ENCODE results near the gene SLC24A3. TPM values are rescaled to one million over a fixed set of nuclear protein-coding genes. Genes with fewer than 3 reads are reported as not detected.

The SLC24A3 gene
- total and polyA plus RNA-seq, 2 experiments from 2014 or later: 0.81 to 2.5 TPM

DNA sequence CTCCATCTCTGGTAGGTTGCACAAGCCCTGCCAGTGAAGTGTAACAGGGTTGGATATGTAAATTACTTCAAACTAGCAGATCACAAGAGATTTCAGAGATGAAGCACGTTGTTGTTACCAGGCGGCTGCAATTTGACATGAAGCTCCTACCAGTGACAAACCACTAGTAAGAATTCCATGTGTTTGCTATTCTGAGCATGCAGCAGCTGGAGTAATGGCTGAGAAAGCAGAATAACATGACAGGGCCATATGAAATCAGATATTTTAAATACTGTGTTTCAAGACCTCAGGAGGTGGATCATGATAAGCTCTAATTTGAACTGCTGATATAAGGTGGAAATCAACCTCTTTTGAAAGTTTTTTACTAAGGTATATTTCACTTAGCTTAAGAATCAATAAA is 557.1 kb downstream of the SLC24A3 start:
- H3K4me1 Mint-ChIP-seq: peaks cover 34% of the 10 kb centered on the region
- H3K27me3 Mint-ChIP-seq (ENCODE audit: insufficient read depth, low read depth, poor library complexity): peaks cover 5% of the 10 kb centered on the region
- Histone ChIP-seq H3K79me2 (replicated peaks; ENCODE audit: insufficient read depth) (no peaks in the 10 kb centered on the region), H2AFZ (no peak overlapping the region; the same call in 1 of the 2 replicates), H3K27ac (ENCODE audit: low read depth) (no peak overlapping the region), H3F3A (replicated peaks; ENCODE audit: low read depth) (no peaks in the 10 kb centered on the region), H3K4me2 (no peak overlapping the region), H4K20me1 (replicated peaks; ENCODE audit: insufficient read depth) (no peaks in the 10 kb centered on the region), H3K4me1 (ENCODE audit: insufficient read depth) (no peaks in the 10 kb centered on the region; the same call in 1 of the 2 replicates), H3K4me3 (no peak overlapping the region), H3K9me2 (ENCODE audit: insufficient read depth) (no peaks in the 10 kb centered on the region), H3K36me3 (ENCODE audit: insufficient read depth) (no peaks in the 10 kb centered on the region), H3K27me3 (ENCODE audit: insufficient read depth) (no peaks in the 10 kb centered on the region)
- DNase-seq (ENCODE audit: low spot score) (no peak), ATAC-seq (no peak)
- no peak for TF ChIP-seq EZH2 (IDR thresholded peaks at IDR 0.05; ENCODE audit: low read depth, unreplicated experiment)
- TF ChIP-seq CREB1 (CRISPR knock-in tag; IDR thresholded peaks at IDR 0.05; ENCODE audit: low read depth): no peak
- no peak for TF ChIP-seq JUNB (IDR thresholded peaks at IDR 0.05; ENCODE audit: unreplicated experiment)
- no peak for TF ChIP-seq STAT1 (IDR thresholded peaks at IDR 0.05; ENCODE audit: unreplicated experiment)
- no peak for TF ChIP-seq NANOG (IDR thresholded peaks at IDR 0.05; ENCODE audit: borderline replicate concordance)
- TF ChIP-seq POLR2AphosphoS5 (IDR thresholded peaks at IDR 0.05; ENCODE audit: low read depth): no peak
- TF ChIP-seq, protein P1, sequence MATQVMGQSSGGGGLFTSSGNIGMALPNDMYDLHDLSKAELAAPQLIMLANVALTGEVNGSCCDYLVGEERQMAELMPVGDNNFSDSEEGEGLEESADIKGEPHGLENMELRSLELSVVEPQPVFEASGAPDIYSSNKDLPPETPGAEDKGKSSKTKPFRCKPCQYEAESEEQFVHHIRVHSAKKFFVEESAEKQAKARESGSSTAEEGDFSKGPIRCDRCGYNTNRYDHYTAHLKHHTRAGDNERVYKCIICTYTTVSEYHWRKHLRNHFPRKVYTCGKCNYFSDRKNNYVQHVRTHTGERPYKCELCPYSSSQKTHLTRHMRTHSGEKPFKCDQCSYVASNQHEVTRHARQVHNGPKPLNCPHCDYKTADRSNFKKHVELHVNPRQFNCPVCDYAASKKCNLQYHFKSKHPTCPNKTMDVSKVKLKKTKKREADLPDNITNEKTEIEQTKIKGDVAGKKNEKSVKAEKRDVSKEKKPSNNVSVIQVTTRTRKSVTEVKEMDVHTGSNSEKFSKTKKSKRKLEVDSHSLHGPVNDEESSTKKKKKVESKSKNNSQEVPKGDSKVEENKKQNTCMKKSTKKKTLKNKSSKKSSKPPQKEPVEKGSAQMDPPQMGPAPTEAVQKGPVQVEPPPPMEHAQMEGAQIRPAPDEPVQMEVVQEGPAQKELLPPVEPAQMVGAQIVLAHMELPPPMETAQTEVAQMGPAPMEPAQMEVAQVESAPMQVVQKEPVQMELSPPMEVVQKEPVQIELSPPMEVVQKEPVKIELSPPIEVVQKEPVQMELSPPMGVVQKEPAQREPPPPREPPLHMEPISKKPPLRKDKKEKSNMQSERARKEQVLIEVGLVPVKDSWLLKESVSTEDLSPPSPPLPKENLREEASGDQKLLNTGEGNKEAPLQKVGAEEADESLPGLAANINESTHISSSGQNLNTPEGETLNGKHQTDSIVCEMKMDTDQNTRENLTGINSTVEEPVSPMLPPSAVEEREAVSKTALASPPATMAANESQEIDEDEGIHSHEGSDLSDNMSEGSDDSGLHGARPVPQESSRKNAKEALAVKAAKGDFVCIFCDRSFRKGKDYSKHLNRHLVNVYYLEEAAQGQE (IDR thresholded peaks at IDR 0.05; ENCODE audit: unreplicated experiment): no peak
- no peak for TF ChIP-seq EZH2phosphoT487 (IDR thresholded peaks at IDR 0.05; ENCODE audit: unreplicated experiment)
- TF ChIP-seq, protein P2, sequence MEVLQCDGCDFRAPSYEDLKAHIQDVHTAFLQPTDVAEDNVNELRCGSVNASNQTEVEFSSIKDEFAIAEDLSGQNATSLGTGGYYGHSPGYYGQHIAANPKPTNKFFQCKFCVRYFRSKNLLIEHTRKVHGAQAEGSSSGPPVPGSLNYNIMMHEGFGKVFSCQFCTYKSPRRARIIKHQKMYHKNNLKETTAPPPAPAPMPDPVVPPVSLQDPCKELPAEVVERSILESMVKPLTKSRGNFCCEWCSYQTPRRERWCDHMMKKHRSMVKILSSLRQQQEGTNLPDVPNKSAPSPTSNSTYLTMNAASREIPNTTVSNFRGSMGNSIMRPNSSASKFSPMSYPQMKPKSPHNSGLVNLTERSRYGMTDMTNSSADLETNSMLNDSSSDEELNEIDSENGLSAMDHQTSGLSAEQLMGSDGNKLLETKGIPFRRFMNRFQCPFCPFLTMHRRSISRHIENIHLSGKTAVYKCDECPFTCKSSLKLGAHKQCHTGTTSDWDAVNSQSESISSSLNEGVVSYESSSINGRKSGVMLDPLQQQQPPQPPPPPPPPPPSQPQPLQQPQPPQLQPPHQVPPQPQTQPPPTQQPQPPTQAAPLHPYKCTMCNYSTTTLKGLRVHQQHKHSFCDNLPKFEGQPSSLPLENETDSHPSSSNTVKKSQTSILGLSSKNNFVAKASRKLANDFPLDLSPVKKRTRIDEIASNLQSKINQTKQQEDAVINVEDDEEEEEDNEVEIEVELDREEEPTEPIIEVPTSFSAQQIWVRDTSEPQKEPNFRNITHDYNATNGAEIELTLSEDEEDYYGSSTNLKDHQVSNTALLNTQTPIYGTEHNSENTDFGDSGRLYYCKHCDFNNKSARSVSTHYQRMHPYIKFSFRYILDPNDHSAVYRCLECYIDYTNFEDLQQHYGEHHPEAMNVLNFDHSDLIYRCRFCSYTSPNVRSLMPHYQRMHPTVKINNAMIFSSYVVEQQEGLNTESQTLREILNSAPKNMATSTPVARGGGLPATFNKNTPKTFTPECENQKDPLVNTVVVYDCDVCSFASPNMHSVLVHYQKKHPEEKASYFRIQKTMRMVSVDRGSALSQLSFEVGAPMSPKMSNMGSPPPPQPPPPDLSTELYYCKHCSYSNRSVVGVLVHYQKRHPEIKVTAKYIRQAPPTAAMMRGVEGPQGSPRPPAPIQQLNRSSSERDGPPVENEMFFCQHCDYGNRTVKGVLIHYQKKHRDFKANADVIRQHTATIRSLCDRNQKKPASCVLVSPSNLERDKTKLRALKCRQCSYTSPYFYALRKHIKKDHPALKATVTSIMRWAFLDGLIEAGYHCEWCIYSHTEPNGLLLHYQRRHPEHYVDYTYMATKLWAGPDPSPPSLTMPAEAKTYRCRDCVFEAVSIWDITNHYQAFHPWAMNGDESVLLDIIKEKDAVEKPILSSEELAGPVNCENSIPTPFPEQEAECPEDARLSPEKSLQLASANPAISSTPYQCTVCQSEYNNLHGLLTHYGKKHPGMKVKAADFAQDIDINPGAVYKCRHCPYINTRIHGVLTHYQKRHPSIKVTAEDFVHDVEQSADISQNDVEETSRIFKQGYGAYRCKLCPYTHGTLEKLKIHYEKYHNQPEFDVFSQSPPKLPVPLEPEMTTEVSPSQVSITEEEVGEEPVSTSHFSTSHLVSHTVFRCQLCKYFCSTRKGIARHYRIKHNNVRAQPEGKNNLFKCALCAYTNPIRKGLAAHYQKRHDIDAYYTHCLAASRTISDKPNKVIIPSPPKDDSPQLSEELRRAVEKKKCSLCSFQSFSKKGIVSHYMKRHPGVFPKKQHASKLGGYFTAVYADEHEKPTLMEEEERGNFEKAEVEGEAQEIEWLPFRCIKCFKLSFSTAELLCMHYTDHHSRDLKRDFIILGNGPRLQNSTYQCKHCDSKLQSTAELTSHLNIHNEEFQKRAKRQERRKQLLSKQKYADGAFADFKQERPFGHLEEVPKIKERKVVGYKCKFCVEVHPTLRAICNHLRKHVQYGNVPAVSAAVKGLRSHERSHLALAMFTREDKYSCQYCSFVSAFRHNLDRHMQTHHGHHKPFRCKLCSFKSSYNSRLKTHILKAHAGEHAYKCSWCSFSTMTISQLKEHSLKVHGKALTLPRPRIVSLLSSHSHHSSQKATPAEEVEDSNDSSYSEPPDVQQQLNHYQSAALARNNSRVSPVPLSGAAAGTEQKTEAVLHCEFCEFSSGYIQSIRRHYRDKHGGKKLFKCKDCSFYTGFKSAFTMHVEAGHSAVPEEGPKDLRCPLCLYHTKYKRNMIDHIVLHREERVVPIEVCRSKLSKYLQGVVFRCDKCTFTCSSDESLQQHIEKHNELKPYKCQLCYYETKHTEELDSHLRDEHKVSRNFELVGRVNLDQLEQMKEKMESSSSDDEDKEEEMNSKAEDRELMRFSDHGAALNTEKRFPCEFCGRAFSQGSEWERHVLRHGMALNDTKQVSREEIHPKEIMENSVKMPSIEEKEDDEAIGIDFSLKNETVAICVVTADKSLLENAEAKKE (CRISPR knock-in tag; IDR thresholded peaks at IDR 0.05): no peak
- TF ChIP-seq, protein P3, sequence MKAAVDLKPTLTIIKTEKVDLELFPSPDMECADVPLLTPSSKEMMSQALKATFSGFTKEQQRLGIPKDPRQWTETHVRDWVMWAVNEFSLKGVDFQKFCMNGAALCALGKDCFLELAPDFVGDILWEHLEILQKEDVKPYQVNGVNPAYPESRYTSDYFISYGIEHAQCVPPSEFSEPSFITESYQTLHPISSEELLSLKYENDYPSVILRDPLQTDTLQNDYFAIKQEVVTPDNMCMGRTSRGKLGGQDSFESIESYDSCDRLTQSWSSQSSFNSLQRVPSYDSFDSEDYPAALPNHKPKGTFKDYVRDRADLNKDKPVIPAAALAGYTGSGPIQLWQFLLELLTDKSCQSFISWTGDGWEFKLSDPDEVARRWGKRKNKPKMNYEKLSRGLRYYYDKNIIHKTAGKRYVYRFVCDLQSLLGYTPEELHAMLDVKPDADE (IDR thresholded peaks at IDR 0.05): no peak
- TF ChIP-seq ZNF331 (CRISPR knock-in tag; IDR thresholded peaks at IDR 0.05; ENCODE audit: low read depth): no peak
- TF ChIP-seq, protein P4, sequence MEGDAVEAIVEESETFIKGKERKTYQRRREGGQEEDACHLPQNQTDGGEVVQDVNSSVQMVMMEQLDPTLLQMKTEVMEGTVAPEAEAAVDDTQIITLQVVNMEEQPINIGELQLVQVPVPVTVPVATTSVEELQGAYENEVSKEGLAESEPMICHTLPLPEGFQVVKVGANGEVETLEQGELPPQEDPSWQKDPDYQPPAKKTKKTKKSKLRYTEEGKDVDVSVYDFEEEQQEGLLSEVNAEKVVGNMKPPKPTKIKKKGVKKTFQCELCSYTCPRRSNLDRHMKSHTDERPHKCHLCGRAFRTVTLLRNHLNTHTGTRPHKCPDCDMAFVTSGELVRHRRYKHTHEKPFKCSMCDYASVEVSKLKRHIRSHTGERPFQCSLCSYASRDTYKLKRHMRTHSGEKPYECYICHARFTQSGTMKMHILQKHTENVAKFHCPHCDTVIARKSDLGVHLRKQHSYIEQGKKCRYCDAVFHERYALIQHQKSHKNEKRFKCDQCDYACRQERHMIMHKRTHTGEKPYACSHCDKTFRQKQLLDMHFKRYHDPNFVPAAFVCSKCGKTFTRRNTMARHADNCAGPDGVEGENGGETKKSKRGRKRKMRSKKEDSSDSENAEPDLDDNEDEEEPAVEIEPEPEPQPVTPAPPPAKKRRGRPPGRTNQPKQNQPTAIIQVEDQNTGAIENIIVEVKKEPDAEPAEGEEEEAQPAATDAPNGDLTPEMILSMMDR (conservative IDR thresholded peaks at IDR 0.05; ENCODE audit: low read depth in 2 of 2): no peak
- no peak for TF ChIP-seq ZNF114 (CRISPR knock-in tag; IDR thresholded peaks at IDR 0.05)
- no peak overlapping the region for H3K4me3 Mint-ChIP-seq
- H3K27ac Mint-ChIP-seq: no peak overlapping the region
- no peaks in the 10 kb centered on the region for H3K36me3 Mint-ChIP-seq (ENCODE audit: low read depth)
- no peaks in the 10 kb centered on the region for H3K9me3 Mint-ChIP-seq
